Gastroesophageal sphincter (tissue), 3 donors: ENCODE data around the gene TXNL1.

ENCODE experiments used
- CTCF ChIP-seq, 4 experiments: fragments of 200-600 bp in 2 of 4; fragments of 450-650 bp in 2 of 4; sonication (generic) in 1 of 4; IDR thresholded peaks; one replicate each; pipeline ENCODE4 v1.5.1; 2017 to 2019; ENCODE audit warnings: antibody characterized with exemption in 4 of 4, mild to moderate bottlenecking in 2 of 4, moderate library complexity in 2 of 4
- POLR2A ChIP-seq, 2 donors: fragments of 450-650 bp; IDR thresholded peaks; one replicate each; pipeline ENCODE4 v1.6.1; 2017; ENCODE audit warnings: antibody characterized with exemption in 2 of 2, mild to moderate bottlenecking in 2 of 2, moderate library complexity in 1 of 2

GRCh38 chr18:56643381-56643780 is 5.0 kb upstream of the TXNL1 start:
- no peak for TF ChIP-seq POLR2A (IDR thresholded peaks at IDR 0.05)
- no peak for TF ChIP-seq CTCF (IDR thresholded peaks at IDR 0.05)
